Right atrium auricular region (tissue), 2 donors: ENCODE results near the gene CRHR1. TPM values are rescaled to one million over a fixed set of nuclear protein-coding genes. Genes with fewer than 3 reads are reported as not detected.

Experiments
- DNase-seq: peaks from one replicate; pipeline ENCODE4 v3.0.0-alpha.2; 2019; ENCODE audit warnings: low spot score
- H3K27ac ChIP-seq, 2 donors: fragments of 200-600 bp; sonication (generic); 1 replicate in 1 of 2; 2 replicates in 1 of 2; pipeline ENCODE4 v1.5.1; 2016 to 2019
- H3K27me3 ChIP-seq, 2 donors: fragments of 200-600 bp; sonication (generic); one replicate each; pipeline versions ENCODE4 v1.5.1 to v1.6.0; 2017 to 2019
- H3K36me3 ChIP-seq: fragments of 200-600 bp; sonication (generic); one replicate; pipeline ENCODE4 v1.5.1; 2016
- H3K4me1 ChIP-seq, 2 donors: fragments of 200-600 bp; sonication (generic); one replicate each; pipeline versions ENCODE4 v1.5.1 to v1.6.0; 2017 to 2019
- H3K4me3 ChIP-seq, 2 donors: fragments of 200-600 bp; sonication (generic); 1 replicate in 1 of 2; 2 replicates in 1 of 2; pipeline ENCODE4 v1.5.1; 2017 to 2019; ENCODE audit warnings: mild to moderate bottlenecking in 1 of 2, moderate library complexity in 1 of 2
- H3K9me3 ChIP-seq, 2 donors: fragments of 200-600 bp; sonication (generic); one replicate each; pipeline ENCODE4 v1.5.1; 2019
- total RNA-seq, 2 donors: library from RNA; depleted of rRNA; stranded (reverse); fragments of >200 nt; gene quantifications; one replicate each; pipeline ENCODE4 v1.1.0, GENCODE V29; 2016
- TF ChIP-seq, protein P1 (sequence below), 2 donors: fragments of 200-600 bp; sonication (generic); IDR thresholded peaks; one replicate each; pipeline ENCODE4 v1.5.1; 2019; ENCODE audit warnings: antibody characterized with exemption in 2 of 2

CRHR1 gene
- total RNA-seq, 2 donors from 2014 or later = not detected

DNA sequence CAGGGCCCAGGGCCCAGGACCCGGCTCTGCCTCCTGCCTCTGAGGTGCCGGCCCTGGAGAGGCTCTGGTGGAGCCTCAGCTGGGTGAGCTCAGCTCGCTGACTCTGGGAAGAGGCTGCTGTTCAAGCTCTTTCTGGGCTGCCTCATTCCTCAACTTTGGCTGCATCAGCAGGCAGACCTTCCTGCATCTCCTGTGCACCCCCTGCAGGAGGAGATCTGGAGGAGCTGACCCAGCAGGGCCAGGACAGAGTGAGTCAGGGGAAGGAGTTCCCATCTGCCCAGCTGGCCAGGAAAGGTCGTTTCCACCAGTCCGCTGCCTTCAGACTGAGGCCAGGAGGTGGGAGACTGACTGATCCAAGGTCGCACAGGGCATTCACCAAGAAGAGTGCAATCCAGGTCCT is 10.7 kb downstream of the CRHR1 start:
- Histone ChIP-seq H3K4me3 (no peak overlapping the region), H3K27me3 (peaks cover 0 to 7% of the 10 kb centered on the region in 2 donors), H3K9me3 (no peaks in the 10 kb centered on the region), H3K27ac (no peak overlapping the region), H3K4me1 (no peaks in the 10 kb centered on the region), H3K36me3 (no peaks in the 10 kb centered on the region)
- no peak for DNase-seq
- TF ChIP-seq, protein P1, sequence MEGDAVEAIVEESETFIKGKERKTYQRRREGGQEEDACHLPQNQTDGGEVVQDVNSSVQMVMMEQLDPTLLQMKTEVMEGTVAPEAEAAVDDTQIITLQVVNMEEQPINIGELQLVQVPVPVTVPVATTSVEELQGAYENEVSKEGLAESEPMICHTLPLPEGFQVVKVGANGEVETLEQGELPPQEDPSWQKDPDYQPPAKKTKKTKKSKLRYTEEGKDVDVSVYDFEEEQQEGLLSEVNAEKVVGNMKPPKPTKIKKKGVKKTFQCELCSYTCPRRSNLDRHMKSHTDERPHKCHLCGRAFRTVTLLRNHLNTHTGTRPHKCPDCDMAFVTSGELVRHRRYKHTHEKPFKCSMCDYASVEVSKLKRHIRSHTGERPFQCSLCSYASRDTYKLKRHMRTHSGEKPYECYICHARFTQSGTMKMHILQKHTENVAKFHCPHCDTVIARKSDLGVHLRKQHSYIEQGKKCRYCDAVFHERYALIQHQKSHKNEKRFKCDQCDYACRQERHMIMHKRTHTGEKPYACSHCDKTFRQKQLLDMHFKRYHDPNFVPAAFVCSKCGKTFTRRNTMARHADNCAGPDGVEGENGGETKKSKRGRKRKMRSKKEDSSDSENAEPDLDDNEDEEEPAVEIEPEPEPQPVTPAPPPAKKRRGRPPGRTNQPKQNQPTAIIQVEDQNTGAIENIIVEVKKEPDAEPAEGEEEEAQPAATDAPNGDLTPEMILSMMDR (IDR thresholded peaks at IDR 0.05) = no peak

DNA sequence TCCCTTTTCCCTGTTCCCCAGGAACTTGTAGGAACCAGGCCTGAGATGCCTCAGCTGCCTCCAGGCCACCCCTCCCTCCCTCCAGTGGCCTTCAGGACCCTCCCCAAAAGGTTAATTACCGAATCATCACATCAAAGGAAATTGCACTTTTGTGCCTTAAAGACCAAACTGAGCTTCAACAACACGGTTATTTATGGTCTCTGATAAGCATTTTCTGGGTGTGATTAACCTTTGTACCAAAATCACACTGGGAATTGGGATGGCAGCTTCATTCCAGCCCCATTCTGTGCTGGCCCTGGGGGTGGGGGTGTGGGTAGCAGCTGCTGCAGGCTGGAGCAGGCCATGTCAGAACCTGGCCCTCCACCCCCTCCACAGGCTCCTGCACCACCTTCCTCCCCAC is 16.7 kb downstream of the CRHR1 start:
- TF ChIP-seq, protein P1 (IDR thresholded peaks at IDR 0.05) = no peak
- Histone ChIP-seq H3K27ac (no peak overlapping the region), H3K4me3 (no peak overlapping the region), H3K27me3 (peaks cover 0 to 7% of the 10 kb centered on the region in 2 donors), H3K4me1 (no peaks in the 10 kb centered on the region), H3K36me3 (no peaks in the 10 kb centered on the region), H3K9me3 (no peaks in the 10 kb centered on the region)
- DNase-seq = no peak

DNA sequence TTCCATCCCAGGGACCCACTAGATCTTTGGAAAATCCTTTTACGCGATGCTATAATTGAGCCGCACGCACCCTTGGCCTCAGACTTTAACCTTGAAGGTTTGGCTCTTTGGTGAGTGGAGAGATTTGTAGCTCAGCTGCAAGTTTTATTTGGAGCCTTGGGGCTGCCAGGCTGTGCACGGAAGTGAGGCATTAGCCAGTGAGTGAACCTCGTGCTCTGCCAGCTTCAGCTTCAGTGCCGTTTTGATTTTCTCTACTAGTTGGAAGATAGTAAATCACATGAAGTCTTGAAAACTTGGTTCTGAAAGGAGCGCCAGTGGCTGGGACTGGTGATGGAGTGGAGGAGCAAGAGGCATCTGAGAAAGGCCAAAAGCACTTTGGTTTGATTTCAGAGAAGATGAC is 17.3 kb downstream of the CRHR1 start:
- no peak for DNase-seq
- Histone ChIP-seq H3K4me1 (no peaks in the 10 kb centered on the region), H3K9me3 (no peaks in the 10 kb centered on the region), H3K36me3 (no peaks in the 10 kb centered on the region), H3K27me3 (peaks cover 0 to 4% of the 10 kb centered on the region in 2 donors), H3K27ac (no peak overlapping the region), H3K4me3 (no peak overlapping the region)
- TF ChIP-seq, protein P1 (IDR thresholded peaks at IDR 0.05) = no peak

DNA sequence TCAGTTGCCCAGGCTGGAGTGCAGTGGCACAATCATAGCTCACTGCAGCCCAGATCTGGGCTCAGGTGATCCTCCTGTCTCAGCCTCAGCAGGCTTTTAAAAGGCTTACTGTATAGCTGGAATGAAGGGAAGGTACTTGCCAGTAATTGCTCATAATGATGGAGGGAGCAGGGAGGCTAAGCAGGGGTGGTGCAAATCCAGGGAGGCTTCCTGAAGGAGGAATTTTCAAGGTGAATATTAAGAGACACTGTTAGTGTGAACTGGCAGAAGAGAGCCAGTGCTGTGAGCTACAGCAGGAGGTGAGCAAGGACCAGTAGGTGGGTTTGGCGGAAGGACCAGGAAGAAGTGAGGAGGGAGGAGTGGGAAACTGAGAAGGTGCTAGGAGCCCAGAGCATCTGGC is 24.7 kb downstream of the CRHR1 start:
- H3K27ac ChIP-seq = no peak overlapping the region
- no peaks in the 10 kb centered on the region for H3K27me3 ChIP-seq
- no peak for DNase-seq

DNA sequence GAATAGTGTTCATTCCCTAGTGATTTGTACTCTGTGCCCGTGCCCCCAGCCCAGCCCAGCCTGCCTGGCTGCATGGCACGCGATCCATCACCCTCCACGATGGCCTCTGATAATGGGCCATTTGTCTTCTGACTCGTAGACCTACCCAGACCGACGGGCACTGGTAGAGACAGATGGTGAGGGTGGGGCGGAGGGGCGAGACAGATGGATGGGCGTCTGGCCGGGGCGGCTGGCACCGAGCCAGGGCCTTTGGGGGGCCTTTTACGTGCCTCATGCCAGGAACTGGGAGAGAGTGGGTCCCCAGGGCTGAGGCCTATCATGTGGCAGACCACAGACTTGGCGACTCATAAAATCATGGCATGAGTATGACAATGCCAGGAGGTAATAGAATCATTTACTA is 25.4 kb downstream of the CRHR1 start:
- Histone ChIP-seq H3K27me3 (no peaks in the 10 kb centered on the region), H3K4me3 (no peak overlapping the region), H3K27ac (no peak overlapping the region), H3K9me3 (no peaks in the 10 kb centered on the region), H3K36me3 (no peaks in the 10 kb centered on the region), H3K4me1 (no peaks in the 10 kb centered on the region)
- TF ChIP-seq, protein P1 (IDR thresholded peaks at IDR 0.05) = no peak
- DNase-seq = no peak

More for the DNA sequence above, 24.7 kb downstream of the CRHR1 start:
- Histone ChIP-seq H3K4me1 (no peaks in the 10 kb centered on the region), H3K4me3 (no peak overlapping the region), H3K36me3 (no peaks in the 10 kb centered on the region), H3K9me3 (no peaks in the 10 kb centered on the region)
- TF ChIP-seq, protein P1 (IDR thresholded peaks at IDR 0.05) = no peak

DNA sequence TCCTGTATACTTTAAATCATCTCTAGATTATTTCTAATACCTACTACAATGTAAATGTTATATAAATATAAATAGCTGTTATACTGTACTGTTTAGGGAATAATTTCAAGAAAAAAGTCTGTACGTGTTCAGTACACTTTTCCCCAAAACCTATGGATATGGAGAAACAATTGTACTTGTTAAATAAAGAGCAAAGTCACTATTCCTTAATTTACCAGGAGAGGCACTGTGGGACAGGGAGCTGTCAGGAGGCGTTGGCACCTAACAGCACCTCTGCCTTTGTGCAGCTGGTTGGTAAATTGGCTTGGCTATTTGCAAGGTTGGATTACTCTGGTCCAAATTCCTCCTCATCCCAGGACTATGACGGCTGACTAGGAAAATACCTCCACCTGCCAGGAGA is 28.0 kb downstream of the CRHR1 start:
- Histone ChIP-seq H3K27ac (no peak overlapping the region), H3K4me1 (no peaks in the 10 kb centered on the region), H3K9me3 (no peaks in the 10 kb centered on the region), H3K4me3 (no peak overlapping the region), H3K36me3 (no peaks in the 10 kb centered on the region), H3K27me3 (no peaks in the 10 kb centered on the region)
- TF ChIP-seq, protein P1 (IDR thresholded peaks at IDR 0.05) = peak in 1 of 2 donors; percentile 20
- no peak for DNase-seq
